Stimulated activated CD8-positive, alpha-beta memory T cell treated with anti-CD3 and anti-CD28 coated beads, Interleukin-2, amount 100 ng/mL, for 48 hours (primary cell): ENCODE data around the gene BNIP2.
"Not testable (repeated sequence)": the region's sequence is repeated elsewhere in the genome, so short reads cannot be mapped to it uniquely, and the experiment has no call there.

Experiments used
- DNase-seq, 2 donors: peaks; one replicate each; pipeline ENCODE4 v3.0.0-alpha.2; 2020; ENCODE audit warnings: low read depth in 2 of 2

Gene BNIP2

GRCh38 chr15:59688782-59689625 is at the start of gene BNIP2:
TSS of gene BNIP2 (minus strand) at chr15:59689320. CDS start at chr15:59682457, 6,863 bp downstream.
- DNase-seq: peak; percentile 98

GRCh38 chr15:59738676-59739075 is 49.6 kb upstream of the BNIP2 start:
- DNase-seq: no peak

GRCh38 chr15:59736181-59736580 is 47.1 kb upstream of the BNIP2 start:
- DNase-seq: no peak

GRCh38 chr15:59725151-59725486 is 36.0 kb upstream of the BNIP2 start:
- no peak for DNase-seq

- no peak for DNase-seq
These were observed 34.7 kb upstream of the BNIP2 start for GRCh38 chr15:59723687-59724346.

GRCh38 chr15:59722476-59722875 is 33.4 kb upstream of the BNIP2 start:
- DNase-seq: no peak

GRCh38 chr15:59722037-59722436 is 32.9 kb upstream of the BNIP2 start:
- DNase-seq: no peak

GRCh38 chr15:59721411-59721810 is 32.3 kb upstream of the BNIP2 start:
- DNase-seq: no peak

GRCh38 chr15:59713177-59713576 is 24.1 kb upstream of the BNIP2 start:
- no peak for DNase-seq

GRCh38 chr15:59711451-59712243 is 22.5 kb upstream of the BNIP2 start:
- DNase-seq: no peak

GRCh38 chr15:59707619-59708018 is 18.5 kb upstream of the BNIP2 start:
- DNase-seq: no peak

GRCh38 chr15:59703979-59704796 is 15.1 kb upstream of the BNIP2 start:
- no peak for DNase-seq

GRCh38 chr15:59702351-59702750 is 13.2 kb upstream of the BNIP2 start:
- DNase-seq: no peak

- DNase-seq: no peak
These were observed 12.8 kb upstream of the BNIP2 start for GRCh38 chr15:59701880-59702279.

GRCh38 chr15:59699810-59700431 is 10.8 kb upstream of the BNIP2 start:
- no peak for DNase-seq

GRCh38 chr15:59698065-59698464 is 8.9 kb upstream of the BNIP2 start:
- not testable (repeated sequence) for DNase-seq

GRCh38 chr15:59696332-59696731 is 7.2 kb upstream of the BNIP2 start:
- DNase-seq: no peak

- no peak for DNase-seq
These were observed 5.7 kb upstream of the BNIP2 start for GRCh38 chr15:59694779-59695178.

GRCh38 chr15:59691194-59691805 is 2.2 kb upstream of the BNIP2 start:
- no peak for DNase-seq

GRCh38 chr15:59689626-59690236 is 611 bp upstream of the BNIP2 start:
- DNase-seq: peak; percentile 44 to 48
